ENCODE data around the gene PSMB7.

Gene PSMB7

DNA sequence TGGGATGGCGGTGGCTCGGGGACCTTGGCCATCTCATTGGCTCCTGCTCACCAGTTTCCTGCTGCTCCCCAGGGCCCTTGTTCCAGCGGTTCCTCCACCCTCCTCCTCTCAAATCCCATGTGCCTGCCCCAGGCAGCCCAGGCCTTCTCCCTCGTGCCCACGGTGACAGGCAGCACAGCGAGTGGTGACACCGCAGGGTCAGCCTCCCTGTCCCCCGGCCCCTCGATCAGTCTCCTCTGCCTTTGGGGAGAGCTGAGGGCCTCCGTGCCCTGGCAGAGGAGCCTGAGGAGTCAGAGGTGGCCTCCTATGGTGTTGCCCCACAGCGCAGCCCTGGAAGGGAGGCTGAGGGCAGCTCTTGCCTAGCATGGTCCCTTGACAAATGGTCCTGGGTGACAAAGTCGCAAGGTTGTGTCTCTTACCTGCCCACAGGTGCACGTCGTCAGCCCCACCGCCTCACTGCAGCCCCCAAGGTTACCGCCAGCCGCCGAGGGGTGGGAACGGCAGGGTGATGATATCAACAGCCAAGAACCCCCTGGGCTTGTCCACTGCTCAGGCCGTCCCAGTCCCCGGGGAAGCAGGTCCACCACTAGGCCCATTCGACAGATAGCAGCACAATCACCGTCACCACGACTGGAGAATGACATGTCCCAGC, 107.7 kb downstream of the PSMB7 start:
- no peak overlapping the region for H2AFZ ChIP-seq (ENCODE audit: low read depth, low read length, severe bottlenecking)

DNA sequence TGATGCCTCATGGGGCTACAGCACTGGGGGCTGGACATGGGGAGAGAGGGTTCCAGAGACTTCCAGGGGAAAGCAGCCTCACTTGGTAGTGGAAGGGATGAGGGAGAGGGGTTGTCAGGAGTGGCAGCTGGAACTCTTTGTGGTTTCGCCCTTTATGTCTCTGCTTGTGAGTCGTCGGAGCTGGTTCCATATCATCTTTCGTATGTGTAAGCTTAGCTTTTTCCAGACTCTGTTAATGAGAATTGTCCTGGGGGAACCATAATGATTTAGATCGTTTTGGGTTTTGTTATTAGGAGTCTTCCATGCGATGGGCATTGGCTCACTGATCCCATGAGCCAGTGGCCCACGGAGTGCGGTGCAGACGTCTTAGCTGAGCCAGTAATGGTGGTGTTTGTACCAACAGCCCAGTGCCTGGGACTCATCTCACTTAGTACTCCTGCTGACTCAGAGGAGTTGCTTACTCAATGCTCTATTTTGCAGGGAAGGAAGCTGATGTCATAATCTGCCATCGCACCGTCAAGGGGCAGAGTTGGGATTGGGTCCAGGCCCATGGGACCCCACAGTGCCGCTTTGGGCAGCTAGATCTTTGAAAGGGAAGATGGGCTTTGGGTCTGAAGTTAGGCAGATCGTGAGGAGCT, 109.0 kb downstream of the PSMB7 start:
- peaks cover 91% of the 10 kb centered on the region for H3K79me2 ChIP-seq (ENCODE audit: insufficient read depth, low read length)
- H4K20me1 ChIP-seq (ENCODE audit: low read depth, low read length) = no peaks in the 10 kb centered on the region; the same call in 1 of the 2 replicates
- H3K9ac ChIP-seq (ENCODE audit: low read length) = no peak overlapping the region
- H3K9me3 ChIP-seq (ENCODE audit: insufficient read depth, low read length) = no peaks in the 10 kb centered on the region
- H2AFZ ChIP-seq (ENCODE audit: low read depth, low read length, severe bottlenecking) = no peak overlapping the region
- no peak overlapping the region for H3K4me3 ChIP-seq (ENCODE audit: insufficient read depth, low read length, poor library complexity, severe bottlenecking)
- no peak overlapping the region for H3K4me2 ChIP-seq (ENCODE audit: low read depth, low read length, poor library complexity, severe bottlenecking)
- TF ChIP-seq, protein P1, sequence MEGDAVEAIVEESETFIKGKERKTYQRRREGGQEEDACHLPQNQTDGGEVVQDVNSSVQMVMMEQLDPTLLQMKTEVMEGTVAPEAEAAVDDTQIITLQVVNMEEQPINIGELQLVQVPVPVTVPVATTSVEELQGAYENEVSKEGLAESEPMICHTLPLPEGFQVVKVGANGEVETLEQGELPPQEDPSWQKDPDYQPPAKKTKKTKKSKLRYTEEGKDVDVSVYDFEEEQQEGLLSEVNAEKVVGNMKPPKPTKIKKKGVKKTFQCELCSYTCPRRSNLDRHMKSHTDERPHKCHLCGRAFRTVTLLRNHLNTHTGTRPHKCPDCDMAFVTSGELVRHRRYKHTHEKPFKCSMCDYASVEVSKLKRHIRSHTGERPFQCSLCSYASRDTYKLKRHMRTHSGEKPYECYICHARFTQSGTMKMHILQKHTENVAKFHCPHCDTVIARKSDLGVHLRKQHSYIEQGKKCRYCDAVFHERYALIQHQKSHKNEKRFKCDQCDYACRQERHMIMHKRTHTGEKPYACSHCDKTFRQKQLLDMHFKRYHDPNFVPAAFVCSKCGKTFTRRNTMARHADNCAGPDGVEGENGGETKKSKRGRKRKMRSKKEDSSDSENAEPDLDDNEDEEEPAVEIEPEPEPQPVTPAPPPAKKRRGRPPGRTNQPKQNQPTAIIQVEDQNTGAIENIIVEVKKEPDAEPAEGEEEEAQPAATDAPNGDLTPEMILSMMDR (IDR thresholded peaks at IDR 0.05; ENCODE audit: insufficient read depth, low read length, poor library complexity, severe bottlenecking) = no peak
- no peak for TF ChIP-seq EZH2phosphoT487 (conservative IDR thresholded peaks at IDR 0.05; ENCODE audit: low read length)
- H3K9me2 ChIP-seq (replicated peaks; ENCODE audit: insufficient read depth, low read length) = no peaks in the 10 kb centered on the region
- H3K36me3 ChIP-seq (ENCODE audit: low read length) = 0 out of 2 replicates have a peak, but pooled peaks cover 3% of the 10 kb centered on the region
- no peak overlapping the region for H3K27ac ChIP-seq (ENCODE audit: low read depth, low read length)
- H3K27me3 ChIP-seq (ENCODE audit: low read length) = no peaks in the 10 kb centered on the region
- H3F3A ChIP-seq (ENCODE audit: insufficient read depth) = no peaks in the 10 kb centered on the region; the same call in 1 of the 2 replicates

More for the DNA sequence above, 107.7 kb downstream of the PSMB7 start:
- no peaks in the 10 kb centered on the region; the same call in 1 of the 2 replicates for H4K20me1 ChIP-seq (ENCODE audit: low read depth, low read length)
- H3K9me2 ChIP-seq (replicated peaks; ENCODE audit: insufficient read depth, low read length) = no peaks in the 10 kb centered on the region
- TF ChIP-seq, protein P1 (IDR thresholded peaks at IDR 0.05; ENCODE audit: insufficient read depth, low read length, poor library complexity, severe bottlenecking) = no peak
- no peak for TF ChIP-seq EZH2phosphoT487 (conservative IDR thresholded peaks at IDR 0.05; ENCODE audit: low read length)
- no peak overlapping the region for H3K27ac ChIP-seq (ENCODE audit: low read depth, low read length)
- no peak overlapping the region for H3K4me3 ChIP-seq (ENCODE audit: insufficient read depth, low read length, poor library complexity, severe bottlenecking)
- H3K9ac ChIP-seq (ENCODE audit: low read length) = no peak overlapping the region
- no peaks in the 10 kb centered on the region for H3K9me3 ChIP-seq (ENCODE audit: insufficient read depth, low read length)
- no peak overlapping the region for H3K4me2 ChIP-seq (ENCODE audit: low read depth, low read length, poor library complexity, severe bottlenecking)
- H3K36me3 ChIP-seq (ENCODE audit: low read length) = 0 out of 2 replicates have a peak, but pooled peaks cover 3% of the 10 kb centered on the region
- H3K79me2 ChIP-seq (ENCODE audit: insufficient read depth, low read length) = peaks cover 80% of the 10 kb centered on the region
- H3F3A ChIP-seq (ENCODE audit: insufficient read depth) = no peaks in the 10 kb centered on the region; the same call in 1 of the 2 replicates
- H3K27me3 ChIP-seq (ENCODE audit: low read length) = no peaks in the 10 kb centered on the region

DNA sequence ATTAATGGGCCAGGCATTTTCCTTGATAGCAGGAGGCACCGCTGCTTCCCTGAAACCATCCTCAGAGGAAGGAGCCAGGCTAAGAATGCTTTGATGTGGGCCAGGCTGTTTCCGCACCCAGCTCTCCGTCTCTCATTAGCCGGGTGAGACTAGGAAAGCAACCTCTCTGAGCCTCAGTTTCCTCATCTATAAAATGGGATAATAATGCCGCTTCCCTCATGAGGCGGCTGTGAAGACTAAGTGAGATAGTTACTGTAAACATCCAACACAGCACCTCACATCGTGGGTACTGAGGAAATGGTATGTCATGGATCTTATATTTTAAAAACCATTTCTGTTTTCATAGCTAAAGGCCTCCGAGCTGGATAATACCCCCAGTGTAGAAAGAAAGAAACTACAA, 111.0 kb downstream of the PSMB7 start:
- Histone ChIP-seq H3K9me2 (replicated peaks; ENCODE audit: insufficient read depth, low read length) (no peaks in the 10 kb centered on the region), H4K20me1 (ENCODE audit: low read depth, low read length) (peaks cover 4% of the 10 kb centered on the region; the same call in 1 of the 2 replicates), H3K36me3 (ENCODE audit: low read length) (0 out of 2 replicates have a peak, but pooled peaks cover 3% of the 10 kb centered on the region), H3K27ac (ENCODE audit: low read depth, low read length) (no peak overlapping the region), H3K4me2 (ENCODE audit: low read depth, low read length, poor library complexity, severe bottlenecking) (no peak overlapping the region), H3F3A (ENCODE audit: insufficient read depth) (no peaks in the 10 kb centered on the region; the same call in 1 of the 2 replicates), H3K27me3 (ENCODE audit: low read length) (no peaks in the 10 kb centered on the region), H3K9me3 (ENCODE audit: insufficient read depth, low read length) (no peaks in the 10 kb centered on the region), H3K9ac (ENCODE audit: low read length) (no peak overlapping the region), H3K4me3 (ENCODE audit: insufficient read depth, low read length, poor library complexity, severe bottlenecking) (no peak overlapping the region), H2AFZ (ENCODE audit: low read depth, low read length, severe bottlenecking) (no peak overlapping the region), H3K79me2 (ENCODE audit: insufficient read depth, low read length) (peaks cover 95% of the 10 kb centered on the region)
- TF ChIP-seq EZH2phosphoT487 (conservative IDR thresholded peaks at IDR 0.05; ENCODE audit: low read length) = no peak
- TF ChIP-seq, protein P1 (IDR thresholded peaks at IDR 0.05; ENCODE audit: insufficient read depth, low read length, poor library complexity, severe bottlenecking) = no peak
